Embryonic facial prominence (tissue), 1 donor: ENCODE measurements around the gene CRLF3.
"Not testable (repeated sequence)": the region's sequence is repeated elsewhere in the genome, so short reads cannot be mapped to it uniquely, and the experiment has no call there.

Source experiments
- DNase-seq: peaks from one replicate; pipeline ENCODE4 v3.0.0-alpha.2; 2016; ENCODE audit errors: extremely low spot score

Gene CRLF3

DNA sequence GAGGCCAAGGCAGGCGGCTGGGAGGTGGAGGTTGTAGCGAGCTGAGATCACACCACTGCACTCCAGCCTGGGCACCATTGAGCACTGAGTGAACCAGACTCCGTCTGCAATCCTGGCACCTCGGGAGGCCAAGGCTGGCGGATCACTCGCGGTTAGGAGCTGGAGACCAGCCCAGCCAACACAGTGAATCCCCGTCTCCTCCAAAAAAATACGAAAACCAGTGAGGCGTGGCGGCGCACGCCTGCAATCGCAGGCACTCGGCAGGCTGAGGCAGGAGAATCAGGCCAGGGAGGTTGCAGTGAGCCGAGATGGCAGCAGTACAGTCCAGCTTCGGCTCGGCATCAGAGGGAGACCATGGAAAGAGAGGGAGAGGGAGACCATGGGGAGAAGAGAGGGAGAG, 88.1 kb downstream of the CRLF3 start:
- DNase-seq = not testable (repeated sequence)

DNA sequence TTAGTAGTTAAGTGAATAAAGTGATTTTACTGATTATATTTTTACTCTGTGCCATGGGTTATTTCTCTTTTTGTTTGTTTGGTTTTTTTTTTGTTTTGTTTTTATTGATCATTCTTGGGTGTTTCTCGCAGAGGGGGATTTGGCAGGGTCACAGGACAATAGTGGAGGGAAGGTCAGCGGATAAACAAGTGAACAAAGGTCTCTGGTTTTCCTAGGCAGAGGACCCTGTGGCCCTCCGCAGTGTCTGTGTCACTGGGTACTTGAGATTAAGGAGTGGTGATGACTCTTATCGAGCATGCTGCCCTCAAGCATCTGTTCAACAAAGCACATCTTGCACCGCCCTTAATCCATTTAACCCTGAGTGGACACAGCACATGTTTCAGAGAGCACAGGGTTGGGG, 88.8 kb downstream of the CRLF3 start:
- not testable (repeated sequence) for DNase-seq

DNA sequence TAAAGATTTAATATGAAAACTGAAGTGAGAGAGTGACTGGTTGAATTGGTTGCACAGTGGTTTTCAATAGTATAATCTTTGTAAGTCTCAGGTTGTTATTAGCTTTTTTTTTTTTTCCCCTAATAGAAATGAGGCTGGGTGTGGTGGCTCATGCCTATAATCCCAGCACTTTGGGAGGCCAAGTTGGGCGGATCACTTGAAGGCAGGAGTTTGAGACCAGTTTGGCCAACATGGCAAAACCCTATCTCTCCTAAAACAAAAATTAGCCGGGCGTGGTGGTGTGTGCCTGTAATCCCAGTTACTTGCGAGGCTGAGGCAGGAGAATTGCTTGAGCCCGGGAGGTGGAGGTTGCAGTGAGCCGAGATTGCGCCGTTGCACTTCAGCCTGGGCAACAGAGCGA, 89.3 kb downstream of the CRLF3 start:
- not testable (repeated sequence) for DNase-seq

DNA sequence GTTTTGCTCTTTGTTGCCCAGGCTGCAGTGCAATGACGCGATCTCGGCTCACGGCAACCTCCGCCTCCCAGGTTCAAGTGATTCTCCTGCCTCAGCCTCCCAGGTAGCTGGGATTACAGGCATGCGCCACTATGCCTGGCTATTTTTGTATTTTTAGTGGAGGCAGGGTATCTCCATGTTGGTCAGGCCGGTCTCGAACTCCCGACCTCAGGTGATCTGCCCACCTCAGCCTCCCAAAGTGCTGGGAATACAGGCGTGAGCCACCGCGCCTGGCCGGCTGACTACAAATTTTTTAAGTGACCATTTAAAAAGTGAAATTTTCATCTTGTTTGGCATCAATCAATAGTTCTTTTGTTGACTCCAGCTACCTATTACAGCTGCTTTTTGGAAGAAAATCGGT, 90.3 kb downstream of the CRLF3 start:
- DNase-seq = not testable (repeated sequence)
